Transverse colon (tissue), 4 donors: ENCODE data around the gene MYB.

ENCODE experiments used
- EP300 ChIP-seq: sonication (generic); formaldehyde crosslinking; IDR thresholded peaks from one replicate; pipeline ENCODE4 v1.6.1; 2017; ENCODE audit warnings: antibody characterized with exemption, low read depth
- POLR2A ChIP-seq: fragments of 450-650 bp; IDR thresholded peaks from one replicate; pipeline ENCODE4 v1.6.1; 2016; ENCODE audit warnings: antibody characterized with exemption, mild to moderate bottlenecking, moderate library complexity
- POLR2AphosphoS5 ChIP-seq, 3 donors: sonication (generic); formaldehyde crosslinking; IDR thresholded peaks; one replicate each; pipeline ENCODE4 v1.6.1; 2016; ENCODE audit warnings: antibody characterized with exemption in 3 of 3
- TF ChIP-seq, protein P1 (sequence below), 5 experiments: fragments of 200-600 bp in 3 of 5; fragments of 450-650 bp in 2 of 5; sonication (generic) in 3 of 5; IDR thresholded peaks; 1 replicate in 2 of 5; 2 replicates in 3 of 5; pipeline ENCODE4 v1.5.1; 2016 to 2017; ENCODE audit warnings: antibody characterized with exemption in 5 of 5, inconsistent platforms in 3 of 5, mild to moderate bottlenecking in 2 of 5, moderate library complexity in 1 of 5

DNA sequence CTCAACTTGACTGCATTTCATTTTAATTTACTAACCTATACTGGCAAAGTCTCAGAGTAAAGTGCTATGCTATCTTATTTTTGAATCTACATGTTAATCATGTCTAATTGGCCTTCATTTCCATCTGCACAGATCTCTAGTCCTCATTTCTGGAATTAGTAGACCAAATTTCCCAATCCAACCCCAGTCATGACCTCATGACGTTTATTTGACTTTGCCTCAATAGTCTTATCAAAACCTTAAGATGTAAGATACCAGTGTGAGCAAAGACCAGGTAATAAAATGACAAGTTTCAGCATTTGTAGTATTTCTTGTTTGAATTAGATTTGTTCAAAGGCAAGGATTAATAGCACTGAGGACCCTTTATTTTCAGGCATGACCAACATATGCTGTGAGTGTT lies 43.3 kb upstream of the MYB start:
- TF ChIP-seq, protein P1, sequence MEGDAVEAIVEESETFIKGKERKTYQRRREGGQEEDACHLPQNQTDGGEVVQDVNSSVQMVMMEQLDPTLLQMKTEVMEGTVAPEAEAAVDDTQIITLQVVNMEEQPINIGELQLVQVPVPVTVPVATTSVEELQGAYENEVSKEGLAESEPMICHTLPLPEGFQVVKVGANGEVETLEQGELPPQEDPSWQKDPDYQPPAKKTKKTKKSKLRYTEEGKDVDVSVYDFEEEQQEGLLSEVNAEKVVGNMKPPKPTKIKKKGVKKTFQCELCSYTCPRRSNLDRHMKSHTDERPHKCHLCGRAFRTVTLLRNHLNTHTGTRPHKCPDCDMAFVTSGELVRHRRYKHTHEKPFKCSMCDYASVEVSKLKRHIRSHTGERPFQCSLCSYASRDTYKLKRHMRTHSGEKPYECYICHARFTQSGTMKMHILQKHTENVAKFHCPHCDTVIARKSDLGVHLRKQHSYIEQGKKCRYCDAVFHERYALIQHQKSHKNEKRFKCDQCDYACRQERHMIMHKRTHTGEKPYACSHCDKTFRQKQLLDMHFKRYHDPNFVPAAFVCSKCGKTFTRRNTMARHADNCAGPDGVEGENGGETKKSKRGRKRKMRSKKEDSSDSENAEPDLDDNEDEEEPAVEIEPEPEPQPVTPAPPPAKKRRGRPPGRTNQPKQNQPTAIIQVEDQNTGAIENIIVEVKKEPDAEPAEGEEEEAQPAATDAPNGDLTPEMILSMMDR (IDR thresholded peaks at IDR 0.05) = no peak
- TF ChIP-seq EP300 = no peak
- TF ChIP-seq POLR2A = no peak
- no peak for TF ChIP-seq POLR2AphosphoS5 (IDR thresholded peaks at IDR 0.05)
